NCI-H2029 treated with DMSO at 0.1 percent for 48 hours (cell line): ENCODE data around the gene SFT2D1.
A peak's percentile ranks its signal among the peaks of the same experiment; 100 is the strongest.

ENCODE experiments used
- DNase-seq: peaks from one replicate; lab custom pipeline; 2025; lab: John Stamatoyannopoulos, UW

The SFT2D1 gene

GRCh38 chr6:166277892-166278578 is 64.3 kb downstream of the SFT2D1 start:
- no peak for DNase-seq

GRCh38 chr6:166277018-166277417 is 65.3 kb downstream of the SFT2D1 start:
- no peak for DNase-seq

- DNase-seq, result peak; percentile 22
Observed at GRCh38 chr6:166275714-166276166, 66.6 kb downstream of the SFT2D1 start.

GRCh38 chr6:166274739-166275370 is 67.5 kb downstream of the SFT2D1 start:
- no peak for DNase-seq

GRCh38 chr6:166274163-166274562 is 68.2 kb downstream of the SFT2D1 start:
- DNase-seq, result no peak

- DNase-seq, result no peak
Observed at GRCh38 chr6:166271376-166271765, 71.0 kb downstream of the SFT2D1 start.

- no peak for DNase-seq
Observed at GRCh38 chr6:166270706-166271375, 71.5 kb downstream of the SFT2D1 start.
